SK-N-SH (cell line): ENCODE data around the gene FYCO1.

Source experiments
- CTCF ChIP-seq: fragments of 200-600 bp; sonication (generic); IDR thresholded peaks from 2 replicates; pipeline ENCODE4 v1.6.1; 2017; ENCODE audit warnings: antibody characterized with exemption, mild to moderate bottlenecking, moderate library complexity
- EZH2phosphoT487 ChIP-seq: fragments of 200-600 bp; sonication (generic); IDR thresholded peaks from 2 replicates; pipeline ENCODE4 v1.6.1; 2017; ENCODE audit warnings: low read depth, mixed run types, mild to moderate bottlenecking, antibody characterized with exemption, moderate library complexity, borderline replicate concordance
- MAX ChIP-seq: IDR thresholded peaks from 2 replicates; pipeline ENCODE4 v1.4.0; 2012; ENCODE audit warnings: low read depth
- NFIC ChIP-seq: IDR thresholded peaks from 2 replicates; pipeline ENCODE4 v1.4.0; 2012; ENCODE audit warnings: borderline replicate concordance
- POLR2AphosphoS5 ChIP-seq: IDR thresholded peaks from 2 replicates; pipeline ENCODE4 v1.6.1; 2012; ENCODE audit warnings: low read depth, low read length
- RAD21 ChIP-seq: IDR thresholded peaks from 2 replicates; pipeline ENCODE4 v1.6.1; 2012; ENCODE audit warnings: mild to moderate bottlenecking, low read length
- REST ChIP-seq: IDR thresholded peaks from 2 replicates; pipeline ENCODE4 v1.6.1; 2012; ENCODE audit warnings: mild to moderate bottlenecking, low read depth, low read length, moderate library complexity
- RXRA ChIP-seq: IDR thresholded peaks from 2 replicates; pipeline ENCODE4 v1.4.0; 2012; ENCODE audit warnings: low read depth, mild to moderate bottlenecking, borderline replicate concordance

- TF ChIP-seq RAD21 (no peak), NFIC (no peak), REST (no peak), CTCF (no peak), POLR2AphosphoS5 (no peak), MAX (no peak), EZH2phosphoT487 (no peak), RXRA (no peak)
Measured at GRCh38 chr3:45880725-45881077, 114.9 kb downstream of the FYCO1 start.
